Fibroblast of skin of left quadriceps (primary cell): ENCODE data around the gene VRK1.
"Not testable (repeated sequence)": the region's sequence is repeated elsewhere in the genome, so short reads cannot be mapped to it uniquely, and the experiment has no call there.

Experiments used
- DNase-seq, 2 experiments: peaks; one replicate each; pipeline ENCODE4 v3.0.0-alpha.2; 2013; ENCODE audit warnings: low read depth in 2 of 2

The VRK1 gene, protein sequence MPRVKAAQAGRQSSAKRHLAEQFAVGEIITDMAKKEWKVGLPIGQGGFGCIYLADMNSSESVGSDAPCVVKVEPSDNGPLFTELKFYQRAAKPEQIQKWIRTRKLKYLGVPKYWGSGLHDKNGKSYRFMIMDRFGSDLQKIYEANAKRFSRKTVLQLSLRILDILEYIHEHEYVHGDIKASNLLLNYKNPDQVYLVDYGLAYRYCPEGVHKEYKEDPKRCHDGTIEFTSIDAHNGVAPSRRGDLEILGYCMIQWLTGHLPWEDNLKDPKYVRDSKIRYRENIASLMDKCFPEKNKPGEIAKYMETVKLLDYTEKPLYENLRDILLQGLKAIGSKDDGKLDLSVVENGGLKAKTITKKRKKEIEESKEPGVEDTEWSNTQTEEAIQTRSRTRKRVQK

DNA sequence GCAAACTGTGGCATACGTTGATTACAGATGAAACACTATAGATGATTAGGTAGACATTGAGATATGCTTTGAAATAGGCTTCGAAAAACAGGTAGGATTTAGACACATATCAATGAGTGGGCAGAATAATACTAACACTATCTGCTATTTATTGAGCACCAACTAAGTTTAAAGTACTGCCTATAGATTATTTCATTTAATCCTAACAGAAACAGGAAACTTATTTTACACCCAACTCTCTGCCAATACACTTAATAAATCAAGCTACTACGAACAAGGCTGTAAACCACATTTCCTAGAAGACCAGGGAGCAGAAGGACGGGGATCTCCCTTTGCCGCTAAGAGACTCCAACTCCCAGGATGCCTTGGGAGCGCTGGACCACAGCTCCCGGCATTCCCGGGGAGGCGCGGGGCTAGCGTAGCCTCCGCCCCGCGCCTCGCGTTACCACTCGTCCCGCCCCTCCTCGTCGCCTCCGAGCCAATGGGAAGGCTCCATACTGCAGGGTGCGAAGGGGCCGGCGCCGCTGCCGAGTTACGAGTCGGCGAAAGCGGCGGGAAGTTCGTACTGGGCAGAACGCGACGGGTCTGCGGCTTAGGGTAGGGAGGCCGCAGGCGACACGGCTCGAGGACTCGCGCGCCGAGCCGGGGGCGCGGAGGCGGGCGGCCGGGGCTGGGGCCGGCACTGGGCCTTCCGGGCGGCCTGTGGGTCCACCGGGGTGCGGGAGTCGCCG, at the start of gene VRK1:
TSS of gene VRK1 (plus strand) at position 532 of the 731 bp plus-strand sequence. CDS start 36,090 bp downstream, outside the sequence.
- peak; percentile 89 to 92 for DNase-seq

DNA sequence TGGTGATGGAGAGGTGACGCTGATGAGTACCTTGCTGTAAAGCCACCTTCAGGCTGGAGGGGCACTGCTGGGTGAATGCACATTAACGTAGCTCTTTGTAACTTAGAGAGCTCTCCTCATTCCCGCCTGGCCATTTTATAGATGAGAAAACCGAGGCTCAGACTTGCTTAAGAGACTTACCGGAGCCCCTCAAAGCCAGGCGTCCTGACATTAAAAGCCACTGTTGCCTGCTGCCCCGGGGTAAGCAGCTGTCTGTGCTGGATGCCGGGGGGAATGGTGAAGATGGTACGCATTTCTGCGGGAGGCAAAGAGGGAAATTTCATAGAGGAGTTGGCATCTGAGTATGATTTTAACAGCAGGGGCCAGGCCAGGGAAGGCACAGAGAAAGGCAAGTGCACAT, 49.6 kb upstream of the VRK1 start:
- DNase-seq: no peak

DNA sequence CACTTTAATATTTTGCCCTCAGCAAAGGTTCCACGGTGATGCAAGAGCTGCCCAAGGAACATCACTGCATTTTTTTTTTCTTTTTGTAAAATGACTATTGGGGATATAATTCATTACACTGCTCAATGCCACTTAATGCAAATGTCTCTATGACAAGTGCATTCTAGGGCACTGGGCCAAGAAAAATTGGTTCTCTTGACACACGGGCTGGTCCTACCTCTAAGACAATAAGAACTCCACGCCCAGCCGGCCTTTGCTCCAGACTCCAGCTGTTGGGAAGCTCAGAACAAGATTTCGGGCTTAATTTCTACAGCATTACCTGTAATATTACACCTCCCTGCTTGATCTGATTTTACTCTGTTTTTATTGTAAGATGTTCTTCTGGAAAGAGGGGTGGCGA, 48.8 kb upstream of the VRK1 start:
- no peak for DNase-seq

DNA sequence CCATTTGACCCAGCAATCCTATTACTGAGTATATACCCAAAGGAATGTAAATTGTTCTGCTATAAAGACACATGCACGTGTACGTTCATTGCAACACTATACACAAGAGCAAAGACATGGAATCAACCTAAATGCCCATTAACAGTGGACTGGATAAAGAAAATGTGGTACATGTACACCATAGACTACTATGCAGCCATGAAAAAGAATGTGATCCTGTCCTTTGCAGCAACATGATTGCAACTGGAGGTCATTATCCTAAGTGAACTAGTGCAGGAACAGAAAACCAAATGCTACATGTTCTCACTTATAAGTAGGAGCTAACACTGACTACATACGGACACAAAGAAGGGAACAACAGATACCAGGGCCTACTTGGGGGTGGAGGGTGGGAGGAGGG, 45.7 kb upstream of the VRK1 start:
- no peak for DNase-seq

DNA sequence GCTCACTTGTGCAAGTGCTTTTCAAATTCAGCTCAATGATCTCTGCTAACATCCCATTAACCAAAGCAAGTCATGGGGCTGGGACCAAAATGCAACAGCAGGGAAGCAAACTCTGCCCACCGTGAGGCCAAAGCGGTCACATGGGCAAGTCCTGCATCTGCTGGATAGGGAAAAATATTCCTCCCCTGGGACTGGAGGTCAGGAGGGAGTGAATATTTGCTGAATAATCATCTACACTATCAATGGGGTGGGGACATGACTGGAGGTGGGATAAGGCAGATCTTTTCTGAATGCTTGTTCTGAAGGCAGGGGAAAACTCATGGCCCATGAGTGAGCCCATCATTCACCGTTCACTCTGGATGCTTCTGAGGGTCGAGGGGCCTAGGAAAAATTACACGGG, 45.1 kb upstream of the VRK1 start:
- no peak for DNase-seq

DNA sequence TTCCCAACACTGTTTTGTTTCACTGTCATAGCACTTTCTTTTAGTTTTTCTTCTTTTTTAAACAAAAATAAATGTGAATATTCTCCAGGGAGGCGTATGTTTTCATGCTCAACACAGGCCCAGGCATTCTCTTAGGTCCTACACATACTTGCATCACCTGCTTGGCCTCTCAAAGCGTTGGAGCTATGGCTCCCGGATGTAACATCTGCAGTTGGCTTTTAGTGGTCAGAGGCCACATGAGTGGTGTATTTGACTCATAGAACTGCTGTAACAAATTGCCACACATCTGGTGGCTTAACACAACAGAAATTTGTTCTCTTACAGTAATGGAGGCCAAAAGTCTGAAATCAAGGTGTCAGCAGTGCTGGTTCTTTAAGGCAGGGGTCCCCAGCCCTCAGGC, 44.6 kb upstream of the VRK1 start:
- no peak for DNase-seq

DNA sequence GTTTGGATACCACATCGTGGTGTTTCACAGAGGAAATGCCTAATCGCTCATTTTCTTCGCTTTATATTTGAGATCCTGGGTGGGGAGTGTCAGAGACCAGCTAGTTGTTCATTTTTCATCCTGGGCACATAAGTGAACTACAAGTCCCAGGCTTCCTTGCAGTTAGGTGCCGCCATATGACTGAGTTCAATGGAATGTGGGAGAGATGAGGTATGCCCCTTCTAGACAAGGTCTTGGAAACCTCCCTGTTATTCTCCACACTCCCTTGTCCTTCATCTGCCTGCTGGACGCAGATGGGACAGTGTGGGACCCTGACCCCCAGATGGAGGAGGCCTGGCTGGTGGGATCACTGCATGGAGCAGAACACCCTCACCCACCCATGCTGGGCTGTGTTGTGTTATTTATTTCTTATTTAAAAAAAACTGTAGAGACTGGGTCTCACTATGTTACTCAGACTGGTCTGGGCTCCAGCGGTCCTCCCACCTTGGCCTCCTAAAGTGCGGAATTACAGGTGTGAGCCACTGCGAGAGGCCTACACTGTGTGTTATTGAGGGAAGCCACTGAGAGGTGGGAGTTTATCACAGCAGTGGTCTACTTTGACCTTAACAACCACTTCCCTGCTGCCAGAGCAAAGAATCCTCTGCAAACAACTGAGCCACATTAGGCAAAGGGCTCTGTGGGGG, 42.9 kb upstream of the VRK1 start:
- DNase-seq: no peak

DNA sequence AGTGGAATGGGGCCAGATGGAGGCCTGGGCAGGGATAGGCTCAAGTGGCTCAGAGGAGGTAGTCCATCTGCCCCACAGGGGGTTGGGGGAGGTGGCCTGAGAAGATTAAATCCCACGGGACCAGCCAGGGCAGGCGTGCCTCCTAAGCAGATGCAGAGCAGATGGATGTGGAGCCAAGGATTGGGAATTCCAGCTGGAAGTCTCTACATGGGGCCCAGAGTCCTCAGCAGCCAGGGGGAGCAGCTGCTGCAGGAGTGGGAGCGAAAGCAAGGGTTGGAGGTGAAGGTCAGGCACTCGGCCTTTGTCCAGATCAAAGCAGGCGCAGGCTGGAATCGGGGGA, 42.4 kb upstream of the VRK1 start:
- DNase-seq: no peak

DNA sequence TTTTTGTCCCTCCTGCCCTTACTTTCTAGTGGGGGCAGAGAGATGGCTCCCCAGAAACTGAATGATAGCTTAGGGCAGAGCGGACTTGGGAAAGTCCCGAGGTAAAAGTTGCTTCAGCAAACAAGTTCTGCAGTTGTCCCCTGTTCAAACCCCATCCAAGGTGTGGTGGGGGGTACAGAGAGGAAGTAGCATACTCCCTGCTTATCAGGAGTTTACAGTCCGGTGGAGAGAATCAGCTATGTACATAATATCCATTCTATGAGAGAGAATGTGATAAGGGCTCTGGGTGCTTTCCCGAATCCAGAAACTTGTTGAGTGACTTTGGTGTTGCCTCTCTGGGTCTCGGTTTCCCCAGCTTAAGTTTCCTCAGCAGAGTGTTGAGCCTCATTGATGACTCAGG, 40.4 kb upstream of the VRK1 start:
- DNase-seq: no peak

DNA sequence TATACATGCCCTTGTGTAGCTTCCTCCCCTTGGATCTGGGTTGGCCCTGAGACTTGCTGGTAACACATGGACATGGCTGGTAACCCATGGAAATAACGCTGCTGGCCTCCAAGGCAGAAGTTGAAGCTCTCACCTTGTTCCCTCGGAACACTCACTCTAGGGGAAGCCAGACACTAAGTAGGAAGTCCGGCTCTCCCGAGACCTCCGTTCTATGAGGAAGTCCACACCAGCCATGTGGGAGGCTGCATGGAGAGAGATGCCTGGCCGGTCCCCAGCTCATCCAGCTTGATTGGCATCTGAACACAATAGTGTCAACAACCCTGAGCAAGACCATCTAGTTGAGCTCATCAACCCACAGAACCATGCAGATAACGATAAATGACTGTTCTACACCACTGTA, 39.7 kb upstream of the VRK1 start:
- no peak for DNase-seq

DNA sequence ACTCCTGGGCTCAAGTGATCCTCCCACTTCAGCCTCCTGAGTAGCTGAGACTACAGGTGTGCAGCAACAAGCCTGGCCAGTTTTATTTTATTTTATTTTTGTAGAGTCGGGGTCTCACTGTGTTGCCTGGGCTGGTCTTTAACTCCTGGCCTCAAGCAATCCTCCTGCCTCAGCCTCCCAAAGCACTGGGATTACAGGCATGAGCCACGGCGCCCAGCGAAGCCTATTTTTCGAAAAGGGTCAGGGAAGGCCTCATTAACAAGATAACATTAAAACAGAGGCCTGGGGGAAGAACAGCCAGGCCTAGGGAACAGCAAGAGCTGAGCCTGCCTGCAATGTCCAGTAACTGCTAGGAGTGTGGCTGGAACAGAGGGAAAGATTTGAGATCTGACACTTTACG, 36.1 kb upstream of the VRK1 start:
- DNase-seq: no peak

DNA sequence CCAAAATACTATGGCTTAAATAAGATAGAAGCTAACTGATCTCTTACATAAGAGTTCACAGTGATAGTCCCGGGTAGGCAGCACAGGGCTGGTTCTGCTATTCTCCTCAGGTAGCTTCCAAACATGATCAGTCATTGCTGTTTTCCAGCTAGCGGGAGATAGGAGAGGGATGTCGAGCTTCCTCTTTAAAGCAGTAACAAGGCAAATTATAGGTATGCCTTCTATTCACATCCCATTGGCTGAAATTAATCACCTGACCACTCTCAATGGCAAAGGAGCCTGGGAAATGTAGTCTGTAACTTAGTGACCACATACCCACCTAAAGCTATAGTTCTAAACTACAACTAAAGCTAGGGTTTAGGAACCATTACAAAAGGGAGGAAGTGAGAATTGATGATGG, 34.5 kb upstream of the VRK1 start:
- peak in 1 of 2 experiments; percentile 9 for DNase-seq

DNA sequence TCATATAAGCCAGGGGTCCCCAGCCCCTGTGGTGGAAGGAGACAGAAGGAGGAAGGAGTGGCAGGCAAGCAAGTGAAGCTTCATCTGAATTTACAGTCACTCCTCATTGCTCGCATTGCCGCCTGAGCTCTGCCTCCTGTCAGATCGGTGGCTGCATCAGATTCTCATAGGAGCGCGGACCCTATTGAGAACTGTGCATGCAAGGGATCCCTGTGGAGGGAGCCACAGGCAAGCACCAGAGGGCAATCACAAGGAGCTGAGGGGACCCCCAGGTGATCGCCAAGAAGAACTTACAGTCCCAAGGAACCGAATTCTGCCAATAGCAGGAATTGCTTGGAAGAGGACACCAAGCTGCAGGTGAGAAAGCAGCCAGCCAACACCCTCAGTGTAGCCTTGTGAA, 33.2 kb upstream of the VRK1 start:
- no peak for DNase-seq

DNA sequence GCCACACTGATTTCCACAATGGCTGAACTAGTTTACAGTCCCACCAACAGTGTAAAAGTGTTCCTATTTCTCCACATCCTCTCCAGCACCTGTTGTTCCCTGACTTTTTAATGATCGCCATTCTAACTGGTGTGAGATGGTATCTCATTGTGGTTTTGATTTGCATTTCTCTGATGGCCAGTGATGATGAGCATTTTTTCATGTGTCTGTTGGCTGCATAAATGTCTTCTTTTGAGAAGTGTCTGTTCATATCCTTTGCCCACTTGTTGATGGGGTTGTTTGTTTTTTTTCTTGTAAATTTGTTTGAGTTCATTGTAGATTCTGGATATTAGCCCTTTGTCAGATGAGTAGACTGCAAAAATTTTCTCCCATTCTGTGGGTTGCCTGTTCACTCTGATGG, 32.0 kb upstream of the VRK1 start:
- DNase-seq: not testable (repeated sequence)

DNA sequence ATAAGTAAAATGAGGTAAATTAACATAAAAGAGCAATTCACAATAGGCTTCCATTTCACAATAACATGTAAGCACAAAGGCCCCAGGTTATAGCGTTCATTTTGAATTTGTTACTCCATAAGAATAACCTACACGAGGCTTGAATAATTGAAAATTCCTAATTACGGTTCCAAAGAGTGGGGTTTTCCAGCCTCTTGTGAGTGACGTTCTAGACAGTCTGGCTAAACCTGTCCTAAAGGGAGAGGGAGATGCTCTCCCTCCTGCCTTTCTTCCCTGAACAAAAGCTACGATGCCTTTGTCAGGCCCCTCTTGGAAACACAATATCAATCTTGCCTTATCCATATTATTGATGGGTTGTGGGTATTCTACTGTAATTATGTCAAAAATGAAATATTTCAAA, 24.3 kb upstream of the VRK1 start:
- DNase-seq: no peak

DNA sequence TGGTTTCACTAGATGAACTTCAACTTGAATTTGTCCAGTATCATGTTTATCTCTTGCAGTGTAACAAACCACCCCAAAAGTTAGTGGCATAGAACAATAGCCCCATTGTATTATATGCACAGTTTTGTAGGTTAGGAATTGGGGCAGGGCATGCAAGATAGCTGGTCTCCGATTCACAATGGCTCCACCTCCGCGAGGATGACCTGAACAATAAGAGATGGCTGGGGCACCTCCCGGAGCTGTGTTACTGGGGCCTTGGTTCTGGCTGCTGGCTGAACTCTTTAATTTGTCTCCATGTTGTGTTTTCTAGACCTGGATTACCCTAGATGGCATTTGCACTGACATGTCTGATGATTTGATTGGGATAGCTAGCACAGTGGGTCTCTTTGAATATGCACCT, 20.4 kb upstream of the VRK1 start:
- DNase-seq: no peak

DNA sequence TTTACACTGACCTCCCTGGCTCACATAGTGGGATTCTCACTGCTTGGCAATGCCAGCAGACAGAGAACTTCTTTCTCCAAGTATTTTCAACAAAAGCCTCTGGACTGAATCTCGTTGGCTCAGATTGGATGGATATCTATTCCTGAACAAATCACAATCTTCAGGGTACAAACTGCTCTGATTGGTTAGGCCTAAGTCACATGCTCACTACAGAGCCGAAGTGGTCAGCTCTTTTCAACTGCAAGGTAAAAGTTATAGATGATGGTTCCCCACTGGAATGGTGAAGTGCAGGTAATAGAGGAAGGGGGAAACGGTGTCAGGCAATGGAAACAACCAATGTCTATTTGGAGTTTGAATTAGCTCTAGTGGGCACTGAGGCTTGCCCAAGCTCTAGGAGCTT, 16.7 kb upstream of the VRK1 start:
- no peak for DNase-seq

DNA sequence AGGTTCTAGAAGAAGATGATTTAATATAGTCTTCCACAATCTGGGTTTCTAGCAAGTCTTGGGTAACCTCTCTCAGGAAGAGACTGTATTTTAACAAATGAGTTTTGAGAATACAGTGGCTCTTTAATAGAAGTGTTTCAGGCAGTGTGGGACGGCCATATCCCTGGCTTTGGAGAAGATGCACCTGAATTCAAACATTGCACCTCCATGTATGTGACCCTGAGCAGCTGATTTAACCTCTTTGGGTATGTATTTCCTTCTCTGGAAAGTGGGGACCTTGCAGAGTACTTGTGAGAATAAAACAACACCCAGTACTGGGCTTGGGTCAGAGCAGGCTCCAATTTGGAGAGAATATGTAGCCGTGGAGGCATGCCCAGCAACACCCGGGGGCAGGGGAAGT, 15.8 kb upstream of the VRK1 start:
- no peak for DNase-seq

DNA sequence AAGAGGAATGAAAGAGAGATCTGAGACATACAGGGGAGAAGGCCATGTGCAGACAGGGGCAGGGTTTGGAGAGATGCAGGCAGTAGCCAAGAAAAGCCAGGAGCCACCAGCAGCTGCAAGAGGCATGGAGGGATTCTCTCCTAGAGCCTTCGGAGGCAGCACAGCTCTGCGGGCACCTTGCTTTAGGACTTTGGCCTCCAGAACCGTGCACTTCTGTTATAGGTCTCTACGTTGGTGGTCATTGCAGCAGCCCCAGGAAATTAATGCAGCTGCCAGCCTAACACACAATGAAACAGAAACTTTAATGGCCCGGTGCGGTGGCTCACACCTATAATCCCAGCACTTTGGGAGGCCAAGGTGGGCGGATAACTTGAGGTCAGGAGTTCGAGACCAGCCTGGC, 14.7 kb upstream of the VRK1 start:
- DNase-seq: no peak

DNA sequence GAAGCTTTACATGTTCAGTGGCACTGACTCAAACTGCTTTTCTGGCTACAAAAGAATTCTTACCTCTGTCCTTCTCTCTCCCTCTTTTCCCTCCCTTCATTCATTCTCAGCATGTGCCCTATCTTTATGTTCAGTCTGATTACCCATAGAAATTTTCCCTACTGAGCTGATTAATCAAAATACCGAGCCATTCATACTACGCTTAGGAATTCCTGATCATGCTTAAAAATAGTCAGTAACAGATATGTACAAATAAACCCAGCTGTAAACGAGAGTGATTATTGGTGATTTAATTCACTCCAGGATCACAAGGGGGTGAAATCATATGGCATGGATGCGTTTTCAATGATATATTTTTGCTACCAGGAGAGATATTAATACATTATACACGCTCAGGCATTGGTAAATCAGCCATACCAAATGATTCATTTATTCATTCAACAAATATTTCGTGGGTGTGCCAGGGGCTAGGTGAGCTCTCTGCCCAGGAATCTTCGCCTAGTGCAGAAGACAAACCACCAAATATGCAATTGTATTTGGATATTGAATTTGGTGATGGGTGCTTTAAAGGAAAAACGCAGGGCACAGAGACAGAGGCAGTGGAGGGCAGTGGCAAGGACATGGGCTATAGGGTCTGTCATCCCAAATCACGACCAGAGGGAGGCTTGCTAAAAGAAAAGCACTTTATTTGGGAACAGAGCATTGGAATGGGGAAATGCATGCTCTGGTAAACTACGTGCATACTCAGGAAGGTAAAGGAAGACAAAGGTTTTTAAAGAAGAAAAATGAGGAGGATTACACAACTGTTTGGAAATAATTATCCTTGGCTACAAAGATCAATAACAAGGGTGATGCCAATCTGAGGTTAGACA, 13.9 kb upstream of the VRK1 start:
- DNase-seq: no peak

DNA sequence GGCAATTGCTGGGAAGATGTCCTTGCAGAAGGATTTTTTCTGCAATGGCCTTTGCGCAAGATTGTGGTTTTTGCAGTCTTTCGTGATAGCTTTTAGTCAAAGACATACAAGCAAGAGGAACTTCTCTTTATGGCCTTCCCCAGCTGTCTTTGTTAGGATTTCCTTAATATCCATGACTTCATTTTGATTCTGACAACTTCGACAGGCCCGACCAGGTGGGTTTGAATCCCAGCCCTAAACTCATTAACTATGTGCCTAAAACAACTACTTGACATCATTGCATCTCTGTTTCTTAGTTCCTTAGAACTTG, 13.3 kb upstream of the VRK1 start:
- no peak for DNase-seq

DNA sequence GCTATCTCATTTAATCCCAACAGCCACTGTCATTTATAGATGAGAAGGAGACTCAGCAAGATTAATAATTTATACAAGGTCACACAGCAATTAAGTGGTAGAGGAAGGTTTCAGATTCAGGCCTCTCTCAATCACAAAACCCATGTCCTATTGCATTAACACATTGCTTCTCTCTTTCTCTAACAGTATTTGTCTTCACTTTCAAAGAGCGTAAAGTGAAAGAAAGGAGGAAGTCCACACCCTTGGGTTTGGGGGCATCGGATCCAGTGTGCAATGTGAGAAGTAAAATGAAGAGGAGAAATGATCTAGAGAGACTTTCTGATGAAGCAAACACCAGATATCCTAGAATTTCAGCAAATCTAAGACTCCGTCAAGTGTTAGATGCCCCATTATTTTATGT, 7.0 kb upstream of the VRK1 start:
- no peak for DNase-seq
